ENCODE data around the gene EGFLAM. TPM values are rescaled to one million over a fixed set of nuclear protein-coding genes. Genes with fewer than 3 reads are reported as not detected.
A peak's percentile ranks its signal among the peaks of the same experiment; 100 is the strongest.

The EGFLAM gene
- total RNA-seq, 2 experiments from 2014 or later = not detected

- no peak for TF ChIP-seq CTCF (IDR thresholded peaks at IDR 0.05)
- H3K27ac Mint-ChIP-seq = no peak overlapping the region
- H3K36me3 Mint-ChIP-seq (ENCODE audit: low read depth) = no peaks in the 10 kb centered on the region
- intact Hi-C loops (cut with micrococcal nuclease) = no loop called here
- no peaks in the 10 kb centered on the region for H3K9me3 Mint-ChIP-seq
- ATAC-seq (no peak), DNase-seq (no peak)
- ChIA-PET POLR2A (no interaction called here), CTCF (interaction anchor here (0.6 to 2.2 kb wide), 5 partner anchors 11 to 488 kb away, joined by 3 to 13 read pairs (median 4); no protein-coding TSS in a partner anchor)
- peaks cover 57% of the 10 kb centered on the region for H3K27me3 Mint-ChIP-seq
- H3K4me1 Mint-ChIP-seq (ENCODE audit: low read depth) = peaks cover 3% of the 10 kb centered on the region
- no peak overlapping the region for H3K4me3 Mint-ChIP-seq
These were observed 5.6 kb downstream of the EGFLAM start for GRCh38 chr5:38263983-38264382.

GRCh38 chr5:38265546-38266179 lies 7.3 kb downstream of the EGFLAM start:
- TF ChIP-seq CTCF (IDR thresholded peaks at IDR 0.05) = peak; percentile 66
- Mint-ChIP-seq H3K9me3 (no peaks in the 10 kb centered on the region), H3K4me3 (no peak overlapping the region), H3K4me1 (ENCODE audit: low read depth) (no peaks in the 10 kb centered on the region), H3K27ac (no peak overlapping the region), H3K36me3 (ENCODE audit: low read depth) (no peaks in the 10 kb centered on the region), H3K27me3 (peaks cover 45% of the 10 kb centered on the region)
- intact Hi-C loops (cut with micrococcal nuclease) = no loop called here
- ChIA-PET POLR2A (no interaction called here), CTCF (interaction anchor here (0.6 to 2.5 kb wide), 21 partner anchors 9 to 544 kb away, joined by 3 to 19 read pairs (median 4); no protein-coding TSS in a partner anchor)
- DNase-seq = peak; percentile 68
- ATAC-seq = peak; percentile 65

- H3K4me3 Mint-ChIP-seq = no peak overlapping the region
- POLR2A ChIA-PET = no interaction called here
- intact Hi-C loops (cut with micrococcal nuclease) = no loop called here
- no peak overlapping the region for H3K27ac Mint-ChIP-seq
- H3K4me1 Mint-ChIP-seq (ENCODE audit: low read depth) = no peaks in the 10 kb centered on the region
- DNase-seq (no peak), ATAC-seq (no peak)
- peaks cover 33% of the 10 kb centered on the region for H3K27me3 Mint-ChIP-seq
- TF ChIP-seq CTCF (IDR thresholded peaks at IDR 0.05) = no peak
- H3K9me3 Mint-ChIP-seq = no peaks in the 10 kb centered on the region
- CTCF ChIA-PET = no interaction called here
- no peaks in the 10 kb centered on the region for H3K36me3 Mint-ChIP-seq (ENCODE audit: low read depth)
These were observed 9.0 kb downstream of the EGFLAM start for GRCh38 chr5:38267372-38267771.

DNA sequence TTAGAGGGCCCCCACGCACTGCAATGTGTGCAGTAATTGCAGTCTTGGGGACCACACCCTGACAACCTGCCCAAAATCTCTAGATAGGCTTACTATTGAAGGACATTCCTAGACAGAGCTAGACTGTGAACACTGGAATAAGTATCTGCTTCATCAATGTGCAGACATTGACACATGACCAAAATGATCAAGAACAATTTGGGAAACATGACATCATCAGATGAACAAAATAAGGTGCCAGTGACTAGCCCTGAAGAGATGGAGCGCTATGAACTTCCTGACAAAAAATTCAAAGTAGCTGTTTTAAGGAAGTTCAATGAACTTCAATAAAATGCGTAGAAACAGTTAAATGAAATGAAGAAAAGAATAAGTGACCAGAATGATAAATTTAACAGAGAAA lies 15.3 kb downstream of the EGFLAM start:
- no peak for DNase-seq
- no peak for ATAC-seq
- intact Hi-C loops (cut with micrococcal nuclease) = no loop called here
- Mint-ChIP-seq H3K4me1 (ENCODE audit: low read depth) (no peaks in the 10 kb centered on the region), H3K9me3 (peaks cover 14% of the 10 kb centered on the region), H3K36me3 (ENCODE audit: low read depth) (no peaks in the 10 kb centered on the region), H3K27ac (no peak overlapping the region), H3K4me3 (no peak overlapping the region), H3K27me3 (no peaks in the 10 kb centered on the region)
- ChIA-PET CTCF (interaction anchor here (1.4 kb wide), 1 partner anchor 8 kb away, joined by 4 read pairs; no protein-coding TSS in a partner anchor), POLR2A (no interaction called here)
- no peak for TF ChIP-seq CTCF (IDR thresholded peaks at IDR 0.05)

GRCh38 chr5:38274370-38274769 lies 16.0 kb downstream of the EGFLAM start:
- Mint-ChIP-seq H3K27ac (no peak overlapping the region), H3K36me3 (ENCODE audit: low read depth) (no peaks in the 10 kb centered on the region), H3K4me3 (no peak overlapping the region)

More at GRCh38 chr5:38274370-38274769, 16.0 kb downstream of the EGFLAM start:
- TF ChIP-seq CTCF (IDR thresholded peaks at IDR 0.05) = no peak
- H3K27me3 Mint-ChIP-seq = no peaks in the 10 kb centered on the region
- DNase-seq = no peak
- H3K4me1 Mint-ChIP-seq (ENCODE audit: low read depth) = no peaks in the 10 kb centered on the region
- peaks cover 14% of the 10 kb centered on the region for H3K9me3 Mint-ChIP-seq
- CTCF ChIA-PET = interaction anchor here (1.4 kb wide), 1 partner anchor 9 kb away, joined by 4 read pairs; no protein-coding TSS in a partner anchor
- intact Hi-C loops (cut with micrococcal nuclease) = no loop called here
- ATAC-seq = no peak
- POLR2A ChIA-PET = no interaction called here

All from activated CD8-positive, alpha-beta T cell treated with anti-CD3 and anti-CD28 coated beads for 36 hours (primary cell).